MM.1S (cell line): Measurements from ENCODE around the gene KDM7A.

ENCODE experiments used
- EZH2 ChIP-seq: fragments of 300-600 bp; sonication (generic); optimal IDR thresholded peaks from 2 replicates; pipeline ENCODE3; 2017; ENCODE audit warnings: low read depth, mild to moderate bottlenecking, antibody characterized with exemption, low read length, mixed read lengths
- EZH2phosphoT487 ChIP-seq: fragments of 300-600 bp; sonication (generic); IDR thresholded peaks from 2 replicates; pipeline ENCODE4 v1.6.1; 2018; ENCODE audit warnings: antibody characterized with exemption, low read length
- TF ChIP-seq, protein P1 (sequence below): fragments of 300-600 bp; sonication (generic); IDR thresholded peaks from 2 replicates; pipeline ENCODE4 v1.5.1; 2016; ENCODE audit warnings: antibody characterized with exemption, low read length, mixed read lengths

- TF ChIP-seq, protein P1, sequence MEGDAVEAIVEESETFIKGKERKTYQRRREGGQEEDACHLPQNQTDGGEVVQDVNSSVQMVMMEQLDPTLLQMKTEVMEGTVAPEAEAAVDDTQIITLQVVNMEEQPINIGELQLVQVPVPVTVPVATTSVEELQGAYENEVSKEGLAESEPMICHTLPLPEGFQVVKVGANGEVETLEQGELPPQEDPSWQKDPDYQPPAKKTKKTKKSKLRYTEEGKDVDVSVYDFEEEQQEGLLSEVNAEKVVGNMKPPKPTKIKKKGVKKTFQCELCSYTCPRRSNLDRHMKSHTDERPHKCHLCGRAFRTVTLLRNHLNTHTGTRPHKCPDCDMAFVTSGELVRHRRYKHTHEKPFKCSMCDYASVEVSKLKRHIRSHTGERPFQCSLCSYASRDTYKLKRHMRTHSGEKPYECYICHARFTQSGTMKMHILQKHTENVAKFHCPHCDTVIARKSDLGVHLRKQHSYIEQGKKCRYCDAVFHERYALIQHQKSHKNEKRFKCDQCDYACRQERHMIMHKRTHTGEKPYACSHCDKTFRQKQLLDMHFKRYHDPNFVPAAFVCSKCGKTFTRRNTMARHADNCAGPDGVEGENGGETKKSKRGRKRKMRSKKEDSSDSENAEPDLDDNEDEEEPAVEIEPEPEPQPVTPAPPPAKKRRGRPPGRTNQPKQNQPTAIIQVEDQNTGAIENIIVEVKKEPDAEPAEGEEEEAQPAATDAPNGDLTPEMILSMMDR = no peak
- TF ChIP-seq EZH2phosphoT487 (no peak), EZH2 (no peak)
Measured at GRCh38 chr7:140070546-140070945, 106.2 kb downstream of the KDM7A start.
